NCI-H748 (cell line): ENCODE measurements around the gene APOM.

Source experiments
- DNase-seq: peaks from one replicate; lab custom pipeline; 2025; ENCODE audit not compliant: unreplicated experiment; lab: John Stamatoyannopoulos, UW

APOM gene

DNA sequence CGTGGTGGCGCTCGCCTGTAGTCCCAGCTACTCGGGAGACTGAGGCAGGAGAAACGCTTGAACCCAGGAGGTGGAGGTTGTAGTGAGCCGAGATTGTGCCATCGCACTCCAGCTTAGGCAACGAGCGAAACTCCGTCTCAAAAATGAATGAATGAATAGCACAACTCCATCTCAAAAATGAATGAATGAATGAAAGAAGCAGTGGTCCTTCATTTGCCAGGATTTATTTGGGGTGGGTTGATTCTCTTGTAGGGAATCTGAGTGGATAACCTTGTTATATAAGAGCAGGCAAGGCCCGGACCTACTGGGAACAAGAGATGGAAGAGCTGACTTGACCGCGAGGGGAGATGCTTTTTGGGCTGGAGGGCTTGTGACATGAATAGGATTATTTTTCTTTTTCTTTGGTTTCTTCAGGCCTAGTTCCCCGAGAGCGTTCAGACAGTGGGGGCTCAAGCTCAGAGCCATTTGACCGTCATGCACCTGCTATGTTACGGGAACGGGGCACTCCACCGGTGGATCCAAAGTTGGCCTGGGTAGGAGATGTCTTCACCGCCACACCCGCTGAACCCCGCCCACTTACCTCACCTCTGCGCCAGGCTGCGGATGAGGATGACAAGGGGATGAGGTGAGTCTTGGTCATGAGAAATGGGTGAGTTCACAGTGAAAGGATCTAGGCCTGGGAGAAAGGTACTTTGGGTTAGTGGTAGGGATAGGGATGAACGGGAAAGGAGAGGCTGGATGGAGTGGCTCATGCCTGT lies 25.3 kb upstream of the APOM start:
- no peak for DNase-seq

DNA sequence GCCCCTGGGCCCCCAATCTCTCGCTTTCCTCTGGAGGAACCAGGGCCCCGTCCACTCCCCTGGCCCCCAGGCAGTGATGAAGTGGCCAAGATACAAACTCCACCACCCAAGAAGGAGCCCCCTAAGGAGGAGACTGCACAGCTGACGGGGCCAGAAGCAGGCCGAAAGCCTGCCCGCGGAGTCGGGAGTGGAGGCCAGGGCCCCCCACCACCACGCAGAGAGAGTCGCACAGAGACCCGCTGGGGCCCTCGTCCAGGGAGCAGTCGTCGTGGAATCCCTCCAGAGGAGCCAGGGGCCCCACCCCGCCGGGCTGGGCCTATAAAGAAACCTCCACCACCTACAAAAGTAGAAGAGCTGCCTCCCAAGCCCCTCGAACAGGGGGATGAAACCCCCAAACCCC lies 24.5 kb upstream of the APOM start:
- DNase-seq = no peak

DNA sequence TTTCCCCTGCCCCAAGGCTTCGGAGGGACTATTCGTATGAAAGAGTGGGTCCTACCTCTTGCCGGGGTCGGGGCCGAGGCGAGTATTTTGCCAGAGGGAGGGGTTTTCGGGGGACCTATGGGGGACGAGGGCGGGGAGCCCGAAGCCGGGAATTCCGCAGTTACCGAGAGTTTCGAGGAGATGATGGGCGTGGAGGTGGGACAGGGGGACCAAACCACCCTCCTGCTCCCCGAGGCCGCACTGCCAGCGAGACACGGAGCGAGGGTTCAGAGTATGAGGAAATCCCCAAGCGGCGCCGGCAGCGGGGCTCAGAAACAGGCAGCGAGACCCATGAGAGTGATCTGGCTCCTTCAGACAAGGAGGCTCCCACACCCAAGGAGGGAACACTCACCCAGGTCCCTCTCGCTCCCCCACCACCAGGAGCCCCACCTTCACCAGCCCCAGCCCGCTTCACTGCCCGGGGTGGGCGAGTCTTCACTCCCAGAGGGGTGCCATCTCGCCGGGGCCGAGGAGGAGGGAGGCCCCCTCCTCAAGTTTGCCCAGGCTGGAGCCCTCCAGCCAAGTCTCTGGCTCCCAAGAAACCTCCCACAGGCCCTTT lies 23.9 kb upstream of the APOM start:
- DNase-seq = no peak

DNA sequence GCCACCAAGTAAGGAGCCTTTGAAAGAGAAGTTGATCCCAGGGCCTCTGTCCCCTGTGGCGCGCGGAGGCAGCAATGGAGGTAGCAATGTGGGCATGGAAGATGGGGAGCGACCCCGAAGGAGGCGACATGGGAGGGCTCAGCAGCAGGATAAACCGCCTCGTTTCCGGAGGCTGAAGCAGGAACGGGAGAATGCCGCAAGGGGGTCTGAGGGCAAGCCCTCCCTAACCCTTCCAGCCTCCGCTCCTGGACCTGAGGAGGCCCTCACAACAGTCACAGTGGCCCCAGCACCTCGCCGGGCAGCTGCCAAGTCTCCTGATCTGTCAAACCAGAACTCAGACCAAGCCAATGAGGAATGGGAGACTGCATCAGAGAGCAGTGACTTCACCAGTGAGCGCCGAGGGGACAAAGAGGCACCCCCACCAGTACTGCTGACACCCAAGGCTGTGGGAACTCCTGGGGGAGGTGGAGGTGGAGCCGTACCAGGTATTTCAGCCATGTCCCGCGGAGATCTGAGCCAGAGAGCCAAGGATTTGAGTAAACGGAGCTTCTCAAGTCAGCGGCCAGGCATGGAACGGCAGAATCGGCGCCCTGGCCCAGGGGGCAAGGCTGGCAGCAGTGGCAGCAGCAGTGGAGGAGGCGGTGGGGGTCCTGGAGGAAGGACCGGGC lies 23.3 kb upstream of the APOM start:
- DNase-seq = no peak

DNA sequence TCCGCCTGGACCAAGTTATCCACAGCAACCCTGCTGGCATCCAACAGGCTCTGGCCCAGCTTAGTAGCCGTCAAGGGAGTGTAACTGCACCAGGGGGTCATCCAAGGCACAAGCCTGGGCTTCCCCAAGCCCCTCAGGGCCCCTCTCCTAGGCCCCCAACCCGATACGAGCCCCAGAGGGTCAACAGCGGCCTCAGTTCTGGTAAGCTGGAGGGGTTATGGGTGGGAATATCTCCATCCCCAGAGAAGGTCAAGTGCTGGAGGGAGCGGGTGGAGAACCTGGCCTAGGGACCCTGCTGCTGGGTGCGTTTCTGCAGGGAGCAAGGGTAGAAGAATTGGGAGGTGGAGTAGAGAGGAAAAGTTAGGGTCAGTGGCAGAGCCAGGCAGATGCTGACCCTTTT lies 22.2 kb upstream of the APOM start:
- DNase-seq = no peak

DNA sequence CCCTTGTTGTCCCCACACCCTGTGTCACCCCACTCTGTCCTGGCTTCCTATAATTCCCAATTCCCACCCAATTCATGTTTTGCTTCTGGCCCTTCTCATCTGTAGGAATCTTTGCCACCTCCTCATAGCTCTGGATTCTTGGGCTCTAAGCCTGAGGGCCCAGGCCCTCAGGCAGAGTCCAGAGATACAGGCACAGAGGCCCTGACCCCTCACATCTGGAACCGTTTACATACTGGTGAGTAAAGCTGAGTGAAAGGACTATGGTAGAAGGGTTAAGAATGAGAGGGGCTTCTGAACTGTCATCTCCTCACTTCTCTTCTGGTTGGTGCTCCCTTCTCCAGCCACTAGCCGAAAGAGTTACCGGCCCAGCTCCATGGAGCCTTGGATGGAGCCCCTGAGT lies 21.6 kb upstream of the APOM start:
- no peak for DNase-seq

DNA sequence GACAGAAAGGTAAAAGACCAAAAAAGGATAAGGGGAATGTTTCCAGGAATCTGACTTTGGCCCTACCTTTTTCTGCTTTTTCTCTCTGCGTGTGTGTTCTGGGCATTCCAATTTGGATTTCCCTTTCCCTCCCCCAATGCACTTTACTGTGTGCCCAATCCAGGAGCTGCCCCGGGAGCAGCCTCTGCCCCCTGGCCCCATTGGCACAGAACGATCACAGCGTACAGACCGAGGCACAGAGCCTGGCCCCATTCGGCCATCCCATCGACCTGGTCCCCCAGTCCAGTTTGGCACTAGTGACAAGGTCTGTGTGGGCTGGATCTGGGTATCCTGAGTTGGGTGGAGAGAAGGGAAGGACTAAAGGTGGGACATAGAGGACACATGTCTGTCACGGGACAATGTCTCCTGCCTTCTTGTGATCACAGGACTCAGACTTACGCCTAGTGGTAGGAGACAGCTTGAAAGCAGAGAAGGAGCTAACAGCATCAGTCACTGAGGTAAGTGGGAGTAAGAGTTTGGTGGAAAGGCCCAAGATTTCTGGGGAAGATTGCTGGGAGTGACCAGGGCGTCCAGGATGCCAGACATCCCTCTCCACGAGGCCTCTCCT lies 20.6 kb upstream of the APOM start:
- no peak for DNase-seq

DNA sequence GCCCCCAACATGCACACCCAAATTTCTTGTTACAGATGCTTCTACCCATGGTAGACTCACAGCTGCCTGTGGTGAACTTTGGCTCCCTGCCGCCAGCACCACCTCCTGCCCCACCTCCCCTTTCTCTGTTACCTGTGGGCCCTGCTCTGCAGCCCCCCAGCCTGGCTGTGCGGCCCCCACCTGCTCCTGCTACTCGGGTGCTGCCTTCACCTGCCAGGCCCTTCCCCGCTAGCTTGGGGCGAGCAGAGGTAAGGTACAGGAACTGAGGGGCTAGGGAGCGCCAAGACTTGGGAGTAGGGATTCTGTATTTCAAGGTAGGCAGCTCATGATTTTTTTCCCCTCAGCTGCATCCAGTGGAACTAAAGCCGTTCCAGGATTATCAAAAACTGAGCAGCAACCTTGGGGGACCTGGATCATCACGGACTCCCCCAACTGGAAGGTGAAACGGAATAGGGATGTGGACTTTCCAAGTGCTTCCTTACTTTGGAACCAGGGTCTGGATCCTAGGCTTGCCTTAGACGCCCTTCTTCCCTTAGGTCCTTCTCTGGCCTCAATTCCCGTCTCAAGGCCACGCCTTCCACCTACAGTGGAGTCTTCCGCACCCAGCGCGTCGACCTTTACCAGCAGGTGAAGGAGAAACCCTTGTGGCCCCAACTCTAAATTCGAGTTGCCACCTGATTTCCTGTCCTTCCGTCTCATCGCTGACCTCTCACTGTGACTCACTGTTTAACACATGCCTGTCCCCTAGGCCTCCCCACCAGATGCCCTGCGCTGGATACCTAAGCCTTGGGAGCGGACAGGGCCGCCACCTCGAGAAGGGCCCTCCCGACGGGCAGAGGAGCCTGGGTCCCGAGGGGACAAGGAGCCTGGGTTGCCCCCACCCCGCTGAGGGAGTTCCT lies 18.7 kb upstream of the APOM start:
- no peak for DNase-seq

DNA sequence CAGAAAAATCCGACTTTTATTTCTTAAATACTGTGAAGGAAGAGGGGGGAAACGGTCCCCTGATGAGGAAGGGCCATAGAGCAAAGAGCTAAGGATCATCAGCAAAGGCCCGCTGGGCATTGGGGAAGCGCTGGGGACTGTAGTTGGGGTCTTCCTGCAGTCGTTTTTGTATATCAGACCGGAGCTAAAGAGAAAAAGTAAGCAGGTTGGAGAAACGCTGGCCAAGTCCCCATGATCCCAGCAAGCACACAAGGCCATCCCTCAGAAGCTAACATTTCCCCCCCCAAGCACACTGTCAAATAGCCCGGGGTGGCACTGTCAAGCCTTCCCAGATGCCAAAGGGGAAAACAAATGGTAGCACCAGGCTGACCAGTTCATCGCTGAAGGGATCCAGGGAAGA lies 16.7 kb upstream of the APOM start:
- no peak for DNase-seq

DNA sequence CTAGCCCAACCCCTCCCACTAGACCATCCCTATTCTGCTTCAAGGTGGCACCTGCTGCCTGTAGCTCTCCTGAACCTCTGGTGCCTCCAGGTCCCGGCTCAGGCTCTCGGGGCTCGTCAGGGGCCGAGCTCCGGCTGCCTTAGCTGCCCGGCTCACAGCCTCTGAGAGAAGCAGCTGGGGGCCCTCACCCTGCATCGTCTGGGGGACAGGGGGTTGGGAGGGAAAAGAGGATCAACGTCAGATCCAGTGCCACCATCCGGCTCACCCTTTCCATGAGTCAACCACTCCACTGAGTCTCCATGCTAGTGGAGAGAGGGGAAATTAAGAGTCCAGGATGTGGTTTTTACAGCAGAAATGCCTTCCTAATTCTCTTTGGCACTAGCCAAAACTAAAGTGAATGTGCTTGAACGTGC lies 16.2 kb upstream of the APOM start:
- DNase-seq = no peak

DNA sequence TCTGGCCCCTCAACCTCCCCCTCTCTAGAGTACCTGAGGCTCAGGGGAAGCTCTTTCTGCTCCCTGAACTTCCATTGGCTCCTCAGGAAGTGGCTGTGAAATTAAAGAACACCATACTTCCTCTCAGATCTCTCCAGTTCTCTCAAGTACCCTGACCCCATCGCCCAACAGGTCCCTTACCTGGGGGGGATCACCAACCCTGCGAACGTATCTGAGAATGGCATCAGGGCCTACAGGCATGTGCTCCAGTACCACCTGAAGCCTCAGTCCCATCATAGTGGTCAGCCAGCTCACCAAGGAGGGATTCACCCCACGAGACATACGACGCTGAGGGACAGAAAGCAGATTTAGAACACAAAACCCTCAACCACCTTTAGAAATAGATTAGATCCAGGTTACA lies 15.1 kb upstream of the APOM start:
- no peak for DNase-seq

DNA sequence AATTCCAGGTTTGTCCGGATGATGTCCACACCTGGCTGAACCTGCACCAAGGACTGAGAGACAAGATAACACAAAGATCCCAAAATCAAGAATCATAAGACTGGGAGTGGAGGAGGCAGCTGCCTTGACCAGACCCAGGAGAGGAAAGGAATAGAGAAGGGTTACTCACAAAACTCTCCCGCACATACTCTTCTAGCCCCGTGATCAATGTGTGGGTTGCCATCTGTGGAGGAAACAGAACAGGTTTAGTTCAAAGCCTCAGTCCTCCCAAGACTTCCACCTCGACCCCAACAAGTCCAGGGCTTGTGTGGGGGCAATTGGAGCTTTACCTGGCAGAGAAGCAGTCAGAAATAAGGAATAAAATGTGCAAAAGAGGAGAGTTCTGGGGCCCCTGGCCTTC lies 14.3 kb upstream of the APOM start:
- DNase-seq = no peak

DNA sequence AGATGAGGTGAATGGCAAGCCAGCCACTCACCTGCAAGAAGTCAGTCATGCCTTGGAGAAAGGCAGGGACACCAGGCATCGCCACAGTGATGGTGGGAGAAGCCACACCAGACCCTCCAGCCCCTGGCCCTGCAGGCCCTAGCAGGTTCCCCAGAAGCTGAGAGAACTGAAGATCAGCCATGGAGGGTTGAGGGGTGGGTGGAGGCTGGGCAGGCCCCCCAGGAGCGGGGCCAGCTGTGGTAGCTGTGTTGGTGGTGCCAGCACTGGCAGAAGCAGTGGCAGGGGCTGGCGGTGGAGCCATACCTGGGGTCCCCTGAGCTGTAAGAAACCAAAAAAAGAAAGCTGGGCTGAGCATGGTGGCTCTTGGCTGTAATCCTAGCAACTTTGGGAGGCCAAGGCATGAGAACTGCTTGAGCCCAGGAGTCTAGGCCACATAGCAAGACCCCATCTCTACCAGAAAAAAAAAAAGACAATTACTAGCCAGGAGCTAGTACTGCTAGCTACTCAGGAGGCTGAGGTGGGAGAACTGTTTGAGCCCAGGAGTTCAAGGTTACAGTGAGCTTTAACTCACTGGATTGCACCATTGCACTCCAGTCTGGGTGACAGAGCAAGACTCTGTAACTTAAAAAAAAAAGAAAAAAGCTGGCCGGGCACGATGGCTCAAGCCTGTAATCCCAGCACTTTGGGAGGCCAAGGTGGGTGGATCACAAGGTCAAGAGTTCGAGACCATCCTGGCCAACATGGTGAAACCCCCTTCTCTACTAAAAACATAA lies 12.7 kb upstream of the APOM start:
- no peak for DNase-seq

DNA sequence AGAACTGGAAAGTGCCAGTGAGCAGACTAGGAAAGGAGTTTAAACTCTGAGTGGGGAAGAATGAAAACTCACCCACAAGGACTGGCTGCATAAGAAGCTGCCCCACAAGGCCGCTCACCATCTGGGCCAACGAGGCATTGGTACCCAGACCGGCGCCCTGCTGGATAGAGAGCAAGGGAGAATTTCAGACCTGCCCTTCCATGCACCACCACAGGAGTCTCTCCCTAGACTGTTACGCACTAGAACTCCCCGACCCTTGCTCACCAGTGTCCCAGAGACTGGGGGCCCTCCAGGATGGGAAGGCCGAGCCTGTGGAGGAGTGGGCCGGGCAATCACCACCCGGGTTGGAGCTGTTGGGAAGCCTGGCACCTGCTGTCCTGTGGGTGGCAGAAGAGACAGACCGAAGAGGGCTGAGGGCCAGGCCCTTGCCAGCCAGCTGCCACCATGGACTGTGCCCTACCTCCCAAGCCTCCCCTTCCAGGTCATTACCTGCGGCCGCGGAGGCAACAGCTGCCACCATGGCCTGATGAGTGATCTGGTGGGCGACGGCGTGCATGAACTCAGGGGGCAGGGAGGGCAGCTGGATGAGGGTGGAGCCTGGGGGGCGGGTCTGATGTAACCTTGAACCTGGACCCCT lies 11.8 kb upstream of the APOM start:
- DNase-seq = no peak

DNA sequence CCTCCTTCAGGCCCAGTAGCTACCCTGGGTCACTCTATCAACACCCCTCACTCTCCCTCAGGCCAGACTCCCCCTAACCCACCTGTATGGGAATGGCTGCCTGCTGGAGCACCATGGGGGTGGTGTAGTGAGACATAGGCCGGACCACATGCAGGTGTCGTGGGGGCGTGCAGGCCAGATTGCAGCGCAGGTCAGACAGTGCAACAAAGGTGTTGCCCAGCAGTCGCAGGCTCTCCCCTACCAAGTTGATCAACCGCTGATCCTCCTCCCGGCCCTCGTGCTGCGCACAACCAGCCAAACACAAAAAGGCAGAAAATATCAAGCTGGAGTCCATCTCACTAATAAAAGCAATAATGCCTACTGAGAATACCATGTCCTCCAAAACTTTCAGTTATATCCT lies 10.4 kb upstream of the APOM start:
- no peak for DNase-seq

DNA sequence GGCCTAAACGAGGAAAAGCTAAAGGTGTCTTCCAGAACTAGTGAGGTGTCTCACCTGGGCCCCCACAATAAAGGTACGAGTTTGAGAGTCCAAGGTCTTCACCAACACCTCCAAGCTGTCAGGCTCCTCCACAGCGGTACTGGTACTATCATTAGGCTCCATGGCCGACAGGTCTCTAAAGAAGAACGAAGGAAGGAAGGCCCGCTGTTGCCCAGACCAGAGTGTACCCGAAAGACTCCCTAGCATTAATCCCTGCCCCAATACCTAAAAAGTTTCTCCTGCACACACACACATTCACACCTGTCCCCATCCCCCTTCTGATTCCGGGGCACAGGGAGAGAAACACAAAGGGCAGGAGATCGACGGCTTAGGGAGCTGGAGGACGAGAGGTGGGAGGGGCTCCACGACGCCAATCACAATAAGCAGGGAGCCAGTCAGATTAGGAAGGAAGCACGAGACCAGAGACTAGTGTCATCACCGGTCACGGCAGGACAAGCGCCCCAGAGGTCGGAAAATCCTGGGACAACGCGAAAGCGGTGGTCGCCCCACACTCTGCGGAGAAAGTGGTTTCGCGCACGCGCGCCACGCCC lies 4.0 kb upstream of the APOM start:
- no peak for DNase-seq

DNA sequence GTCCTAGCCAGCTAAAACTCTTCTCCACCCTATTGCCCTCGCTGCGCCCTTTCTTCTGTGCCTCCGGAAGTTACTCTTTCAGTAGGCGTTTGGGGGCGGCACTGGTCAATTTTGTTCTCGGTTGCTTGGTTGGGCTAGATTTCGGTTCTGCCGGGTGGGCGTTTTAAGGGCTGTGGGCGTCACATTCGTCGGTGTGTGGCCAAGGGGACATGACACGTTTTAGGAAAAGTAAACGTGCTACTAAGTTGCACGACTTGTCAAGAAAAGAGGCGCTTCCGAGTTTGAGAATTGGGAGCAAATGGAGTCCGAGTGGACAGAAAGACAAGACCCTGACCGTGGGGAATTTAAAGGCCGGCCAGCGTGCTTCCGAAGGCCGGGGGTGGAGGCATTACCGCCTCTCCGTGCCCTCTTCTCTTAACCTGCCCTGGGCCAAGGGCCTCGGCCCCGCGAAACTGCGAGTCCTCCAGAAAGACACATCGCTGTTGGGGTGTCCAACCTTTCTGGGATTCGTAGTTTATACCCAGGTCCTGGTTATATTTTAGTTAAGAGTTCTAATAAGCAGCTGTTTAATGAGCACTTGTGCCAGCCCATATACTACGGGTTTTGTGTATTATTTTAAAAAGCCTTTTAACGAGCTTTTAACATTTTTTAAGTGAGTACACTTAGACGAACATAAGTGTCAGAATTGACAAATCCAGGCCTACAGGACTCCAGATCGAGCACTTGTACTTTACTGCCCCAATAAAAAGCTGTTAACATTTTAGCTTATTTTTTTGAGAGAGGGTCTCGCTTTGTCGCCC lies 2.6 kb upstream of the APOM start:
- DNase-seq = peak; percentile 99

DNA sequence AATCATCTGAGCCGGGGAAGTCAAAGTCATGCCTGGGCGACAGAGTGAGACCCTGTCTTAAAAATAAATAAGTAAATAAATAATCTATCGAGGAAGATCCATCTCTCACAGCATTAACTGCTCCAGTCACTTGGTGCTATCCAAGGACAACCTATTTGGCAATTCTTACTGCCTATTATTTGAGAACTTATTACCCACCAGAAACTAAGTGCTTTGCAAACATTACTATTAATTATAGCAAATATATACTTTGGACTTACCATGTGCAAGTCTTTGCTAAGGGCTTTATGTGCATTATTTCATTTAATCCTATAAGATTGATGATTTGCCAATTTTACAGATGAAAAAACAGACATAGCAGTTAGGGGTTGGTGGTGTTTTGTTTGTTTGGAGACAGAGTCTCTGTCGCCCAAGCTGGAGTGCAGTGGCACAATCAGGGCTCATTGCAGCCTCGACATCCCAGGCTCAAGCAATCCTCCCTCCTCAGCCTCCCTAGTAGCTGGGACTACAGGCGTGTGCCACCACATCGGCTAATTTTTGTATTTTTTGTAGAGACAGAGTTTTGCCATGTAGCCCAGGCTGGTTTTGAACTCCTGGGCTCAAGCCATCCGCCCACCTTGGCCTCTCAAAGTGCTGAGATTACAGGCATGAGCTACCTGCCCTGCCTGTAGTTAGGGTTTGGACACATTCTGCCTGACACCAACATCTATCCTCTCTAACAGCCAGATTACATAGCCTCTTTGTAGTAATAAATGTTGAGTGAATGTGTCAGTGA lies 933 bp upstream of the APOM start:
- no peak for DNase-seq
